Stimulated activated naive CD4-positive, alpha-beta T cell treated with Interleukin-2 at 50 U/mL for 16 hours (primary cell): ENCODE measurements around the gene MACC1.

Source experiments
- DNase-seq: peaks from one replicate; lab custom pipeline; 2025; lab: John Stamatoyannopoulos, UW

The MACC1 gene

GRCh38 chr7:20173828-20174227 is 43.4 kb downstream of the MACC1 start:
- no peak for DNase-seq

- no peak for DNase-seq
Observed at GRCh38 chr7:20172736-20173334, 44.3 kb downstream of the MACC1 start.

- no peak for DNase-seq
Observed at GRCh38 chr7:20170633-20171032, 46.6 kb downstream of the MACC1 start.

GRCh38 chr7:20165146-20165510 is 52.1 kb downstream of the MACC1 start:
- no peak for DNase-seq

- no peak for DNase-seq
Observed at GRCh38 chr7:20164425-20165145, 52.6 kb downstream of the MACC1 start.

- DNase-seq, result no peak
Observed at GRCh38 chr7:20162665-20163064, 54.5 kb downstream of the MACC1 start.

- DNase-seq, result no peak
Observed at GRCh38 chr7:20159226-20159747, 57.9 kb downstream of the MACC1 start.

GRCh38 chr7:20158684-20159083 is 58.5 kb downstream of the MACC1 start:
- no peak for DNase-seq

GRCh38 chr7:20157456-20157855 is 59.7 kb downstream of the MACC1 start:
- DNase-seq, result no peak

GRCh38 chr7:20153999-20154398 is 63.2 kb downstream of the MACC1 start:
- no peak for DNase-seq

- no peak for DNase-seq
Observed at GRCh38 chr7:20153567-20153966, 63.6 kb downstream of the MACC1 start.

- DNase-seq, result no peak
Observed at GRCh38 chr7:20152511-20152910, 64.7 kb downstream of the MACC1 start.

- DNase-seq, result no peak
Observed at GRCh38 chr7:20151708-20152456, 65.3 kb downstream of the MACC1 start.

GRCh38 chr7:20146451-20146850 is 70.7 kb downstream of the MACC1 start:
- no peak for DNase-seq

GRCh38 chr7:20144801-20145200 is 72.4 kb downstream of the MACC1 start:
- DNase-seq, result no peak

GRCh38 chr7:20141666-20142065 is 75.5 kb downstream of the MACC1 start:
- no peak for DNase-seq

- DNase-seq, result no peak
Observed at GRCh38 chr7:20141002-20141345, 76.2 kb downstream of the MACC1 start.

- no peak for DNase-seq
Observed at GRCh38 chr7:20140291-20141001, 76.7 kb downstream of the MACC1 start.

- no peak for DNase-seq
Observed at GRCh38 chr7:20136647-20137046, 80.5 kb downstream of the MACC1 start.

- no peak for DNase-seq
Observed at GRCh38 chr7:20133803-20134202, 83.4 kb downstream of the MACC1 start.

- DNase-seq, result no peak
Observed at GRCh38 chr7:20132585-20132984, 84.6 kb downstream of the MACC1 start.

GRCh38 chr7:20131776-20132175 is 85.4 kb downstream of the MACC1 start:
- no peak for DNase-seq

- no peak for DNase-seq
Observed at GRCh38 chr7:20129920-20130319, 87.3 kb downstream of the MACC1 start.
